Glutamatergic neuron (in vitro differentiated cells): Measurements from ENCODE around the gene DPP8. TPM values are rescaled to one million over a fixed set of nuclear protein-coding genes. Genes with fewer than 3 reads are reported as not detected.

Experiments used
- DNase-seq: peaks from one replicate; pipeline ENCODE4 v3.0.0; 2022
- H3K27ac Mint-ChIP-seq: one replicate; pipeline ENCODE4 v1.8.0; 2020; ENCODE audit warnings: mild to moderate bottlenecking, mixed read lengths, inconsistent platforms; ENCODE audit not compliant: unreplicated experiment
- H3K27me3 Mint-ChIP-seq: one replicate; pipeline ENCODE4 v1.8.0; 2020; ENCODE audit warnings: mild to moderate bottlenecking, moderate library complexity, mixed read lengths, inconsistent platforms; ENCODE audit not compliant: unreplicated experiment
- H3K36me3 Mint-ChIP-seq: one replicate; pipeline ENCODE4 v1.8.0; 2020; ENCODE audit warnings: mild to moderate bottlenecking, mixed read lengths, inconsistent platforms; ENCODE audit not compliant: unreplicated experiment
- H3K4me1 Mint-ChIP-seq: one replicate; pipeline ENCODE4 v1.8.0; 2020; ENCODE audit warnings: mild to moderate bottlenecking, low read depth, mixed read lengths, inconsistent platforms; ENCODE audit not compliant: unreplicated experiment
- H3K4me3 Mint-ChIP-seq: one replicate; pipeline ENCODE4 v1.8.0; 2020; ENCODE audit warnings: mild to moderate bottlenecking, mixed read lengths, inconsistent platforms; ENCODE audit not compliant: unreplicated experiment
- H3K9me3 Mint-ChIP-seq: one replicate; pipeline ENCODE4 v1.8.0; 2020; ENCODE audit warnings: mild to moderate bottlenecking, moderate library complexity, mixed read lengths, inconsistent platforms; ENCODE audit not compliant: unreplicated experiment
- total RNA-seq: library from RNA; stranded (reverse); fragmentation: NEBNext Ultra II Directional; extraction: Animal tissue kit (Norgen Biotek cat#: 25700); gene quantifications from one replicate; pipeline ENCODE4 v1.2.1, GENCODE V29; 2021; ENCODE audit not compliant: unreplicated experiment
- TF ChIP-seq, protein P1 (sequence below): fragments of 200-600 bp; sonication (generic); IDR thresholded peaks from one replicate; pipeline ENCODE4 v1.5.0; 2021; ENCODE audit not compliant: partially characterized antibody, unreplicated experiment

The DPP8 gene
- total RNA-seq, 1 donor from 2014 or later, result 33.4 TPM

DNA sequence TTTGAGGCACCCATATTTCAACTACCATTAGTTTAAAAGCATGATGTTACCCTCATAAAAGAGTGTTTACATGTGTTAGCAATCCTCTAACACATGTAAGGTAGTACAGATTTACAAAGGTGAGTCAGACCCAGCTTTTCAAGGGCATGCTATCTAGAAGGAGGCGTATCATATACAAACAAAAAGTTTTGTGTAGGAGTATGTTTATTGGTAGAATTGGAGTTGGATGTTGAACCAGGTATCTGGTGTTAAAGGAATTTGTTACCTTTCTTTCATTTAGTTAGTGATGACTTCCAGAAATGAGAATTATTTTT lies 15.2 kb upstream of the DPP8 start:
- TF ChIP-seq, protein P1, sequence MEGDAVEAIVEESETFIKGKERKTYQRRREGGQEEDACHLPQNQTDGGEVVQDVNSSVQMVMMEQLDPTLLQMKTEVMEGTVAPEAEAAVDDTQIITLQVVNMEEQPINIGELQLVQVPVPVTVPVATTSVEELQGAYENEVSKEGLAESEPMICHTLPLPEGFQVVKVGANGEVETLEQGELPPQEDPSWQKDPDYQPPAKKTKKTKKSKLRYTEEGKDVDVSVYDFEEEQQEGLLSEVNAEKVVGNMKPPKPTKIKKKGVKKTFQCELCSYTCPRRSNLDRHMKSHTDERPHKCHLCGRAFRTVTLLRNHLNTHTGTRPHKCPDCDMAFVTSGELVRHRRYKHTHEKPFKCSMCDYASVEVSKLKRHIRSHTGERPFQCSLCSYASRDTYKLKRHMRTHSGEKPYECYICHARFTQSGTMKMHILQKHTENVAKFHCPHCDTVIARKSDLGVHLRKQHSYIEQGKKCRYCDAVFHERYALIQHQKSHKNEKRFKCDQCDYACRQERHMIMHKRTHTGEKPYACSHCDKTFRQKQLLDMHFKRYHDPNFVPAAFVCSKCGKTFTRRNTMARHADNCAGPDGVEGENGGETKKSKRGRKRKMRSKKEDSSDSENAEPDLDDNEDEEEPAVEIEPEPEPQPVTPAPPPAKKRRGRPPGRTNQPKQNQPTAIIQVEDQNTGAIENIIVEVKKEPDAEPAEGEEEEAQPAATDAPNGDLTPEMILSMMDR, result no peak
- DNase-seq, result no peak
- Mint-ChIP-seq H3K27me3 (peaks cover 8% of the 10 kb centered on the region), H3K9me3 (peaks cover 6% of the 10 kb centered on the region), H3K36me3 (no peaks in the 10 kb centered on the region), H3K4me3 (peak overlapping the region; percentile 84), H3K4me1 (peaks cover 28% of the 10 kb centered on the region), H3K27ac (no peak overlapping the region)

DNA sequence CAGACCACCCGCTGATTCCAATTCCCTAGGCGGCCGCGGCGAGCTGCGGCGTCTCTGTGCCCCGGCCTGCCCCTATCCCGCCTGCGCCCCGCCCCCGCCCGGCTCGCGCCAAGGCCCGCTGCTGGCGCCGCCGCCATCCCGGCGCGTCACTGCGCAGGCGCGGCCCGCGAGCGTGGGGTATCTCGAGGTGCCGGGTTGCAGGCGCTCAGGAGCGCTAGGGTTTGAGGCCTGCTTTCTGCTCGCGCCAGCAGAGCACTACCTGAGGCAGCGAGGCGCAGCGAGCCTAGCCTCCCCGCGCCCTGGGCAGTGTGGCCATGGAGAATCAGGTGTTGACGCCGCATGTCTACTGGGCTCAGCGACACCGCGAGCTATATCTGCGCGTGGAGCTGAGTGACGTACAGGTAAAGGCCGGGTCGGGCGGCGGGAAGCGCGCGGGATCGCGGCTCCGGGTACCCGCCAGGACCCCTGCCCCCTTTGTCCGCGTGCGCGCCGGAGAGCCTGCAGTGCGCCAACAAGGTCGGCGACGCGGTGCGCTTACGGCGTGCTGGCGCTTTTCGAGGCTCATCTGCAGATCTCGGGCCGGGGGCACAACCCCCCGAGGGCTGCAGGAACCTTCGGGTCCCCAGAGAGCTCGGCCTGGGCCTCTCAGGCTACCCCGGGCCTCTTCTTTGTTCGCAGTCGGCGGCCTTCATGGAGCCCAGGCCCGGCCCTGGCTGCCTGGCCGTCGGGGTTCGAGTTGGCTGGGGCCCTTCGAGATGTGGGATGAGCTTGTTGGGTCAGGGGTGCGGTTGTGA lies 13.0 kb upstream of the DPP8 start, which contains the start of gene HACD3:
TSS of gene HACD3 (plus strand) at position 146 of the 794 bp plus-strand sequence. CDS start at position 315, 169 bp downstream.
- Mint-ChIP-seq H3K27me3 (peaks cover 8% of the 10 kb centered on the region), H3K27ac (peak within 1 kb of the TSS; percentile 93), H3K4me3 (peak within 1 kb of the TSS; percentile 87), H3K4me1 (peaks cover 28% of the 10 kb centered on the region), H3K9me3 (peaks cover 6% of the 10 kb centered on the region), H3K36me3 (no peaks in the 10 kb centered on the region)
- TF ChIP-seq, protein P1, result no peak
- peak; percentile 95 for DNase-seq

DNA sequence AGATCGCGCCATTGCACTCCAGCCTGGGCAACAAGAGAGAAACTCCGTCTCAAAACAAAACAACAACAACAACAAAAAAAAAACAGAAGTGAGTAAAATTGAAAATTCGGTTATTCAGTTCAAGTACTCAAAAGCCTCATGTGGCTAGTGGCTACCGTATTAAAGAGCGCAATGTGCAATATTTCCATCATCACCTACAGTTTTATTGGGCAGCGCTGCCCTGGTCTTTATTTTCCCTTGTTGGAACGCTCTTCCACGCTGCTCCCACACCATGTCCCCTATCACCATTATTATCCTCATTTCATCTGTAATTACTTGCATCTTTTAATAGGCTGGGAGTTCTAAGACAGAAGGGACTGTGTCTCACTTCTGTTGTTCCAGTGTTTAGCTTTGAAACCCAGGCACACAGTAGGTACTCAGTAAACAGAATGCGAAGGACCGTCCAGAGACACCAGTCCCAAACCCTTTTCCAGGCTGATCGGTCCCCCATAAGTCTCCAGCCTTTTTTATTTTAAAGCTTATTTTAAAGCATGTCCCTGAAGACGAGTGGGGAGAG lies 12.4 kb upstream of the DPP8 start:
- no peak for DNase-seq
- Mint-ChIP-seq H3K9me3 (peaks cover 6% of the 10 kb centered on the region), H3K36me3 (no peaks in the 10 kb centered on the region), H3K27me3 (peaks cover 8% of the 10 kb centered on the region), H3K4me1 (peaks cover 28% of the 10 kb centered on the region), H3K4me3 (peak overlapping the region; percentile 87), H3K27ac (peak overlapping the region; percentile 77)
- TF ChIP-seq, protein P1, result no peak

DNA sequence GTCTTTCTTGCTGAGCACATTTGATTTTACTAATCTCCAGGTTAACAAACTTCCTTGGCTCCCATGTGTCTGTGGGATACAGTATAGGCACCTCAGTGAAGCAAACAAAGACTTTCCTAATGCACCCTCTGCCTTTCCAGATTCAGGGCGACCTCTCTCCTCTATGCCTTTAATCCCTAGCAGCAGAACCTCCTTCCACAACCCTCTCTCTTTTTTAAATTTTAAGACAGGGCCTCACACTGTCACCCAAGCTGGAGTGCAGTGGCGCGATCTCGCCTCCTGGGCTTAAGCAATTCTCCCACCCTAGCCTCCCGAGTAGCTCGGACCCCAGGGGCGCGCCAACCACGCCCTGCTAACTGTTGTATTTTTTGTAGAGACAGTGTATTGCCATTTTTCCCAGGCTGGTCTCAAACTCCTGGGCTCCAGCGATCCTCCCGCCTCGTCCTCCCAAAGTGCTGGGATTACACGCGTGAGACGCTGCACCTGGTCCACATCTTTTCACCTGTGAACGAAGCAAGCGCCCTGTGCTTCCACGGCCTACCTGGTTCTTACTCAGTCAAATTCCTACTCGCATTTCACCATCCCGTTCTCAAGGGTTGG lies 11.1 kb upstream of the DPP8 start:
- peaks cover 19% of the 10 kb centered on the region for H3K4me1 Mint-ChIP-seq
- no peak overlapping the region for H3K27ac Mint-ChIP-seq

More for the DNA sequence above, 11.1 kb upstream of the DPP8 start:
- no peak overlapping the region for H3K4me3 Mint-ChIP-seq
- no peaks in the 10 kb centered on the region for H3K36me3 Mint-ChIP-seq
- DNase-seq, result no peak
- peaks cover 6% of the 10 kb centered on the region for H3K9me3 Mint-ChIP-seq
- H3K27me3 Mint-ChIP-seq, result peaks cover 8% of the 10 kb centered on the region
- TF ChIP-seq, protein P1, result no peak
